HG02763 (cell line): ENCODE measurements around the gene MEIS2.

Experiments used
- ATAC-seq: cut with Tn5 transposase; IDR thresholded peaks from one replicate; pipeline ENCODE4 v1.9.1; 2021; ENCODE audit warnings: mild to moderate bottlenecking, moderate library complexity; ENCODE audit not compliant: unreplicated experiment

The MEIS2 gene

GRCh38 chr15:36904715-36905114, 195.6 kb downstream of the MEIS2 start:
- ATAC-seq: no peak

DNA sequence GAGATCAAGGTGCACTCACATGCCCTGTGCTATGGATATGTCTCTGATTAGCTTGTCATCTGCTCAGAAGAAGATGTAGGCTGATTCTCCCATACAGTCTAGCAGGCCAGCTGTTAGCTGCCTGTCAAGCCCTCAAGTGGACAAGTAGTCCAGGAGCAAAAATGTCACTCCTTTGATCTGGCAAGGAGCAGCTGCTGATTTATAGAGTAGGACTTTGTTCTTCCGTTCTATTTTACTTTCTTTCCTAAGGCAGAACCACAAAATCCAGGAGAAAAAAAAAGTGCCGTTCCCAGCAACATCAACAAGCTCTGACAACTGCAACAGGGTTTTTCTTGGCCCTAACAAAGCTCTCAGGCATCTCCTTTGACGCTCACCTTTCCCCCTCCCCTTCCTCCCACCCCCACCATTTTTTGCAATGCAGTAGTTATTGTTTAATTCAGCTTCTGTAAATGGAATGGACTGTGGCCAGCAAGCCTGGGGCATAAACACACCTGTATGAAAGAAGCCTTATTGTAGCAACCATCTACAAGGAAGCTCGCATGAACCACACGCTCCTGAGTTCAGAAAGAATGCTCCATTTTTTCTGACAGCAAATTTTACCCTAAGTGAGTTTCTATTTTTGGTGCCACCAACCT, 196.3 kb downstream of the MEIS2 start:
- no peak for ATAC-seq

GRCh38 chr15:36903195-36903594, 197.2 kb downstream of the MEIS2 start:
- ATAC-seq: no peak

DNA sequence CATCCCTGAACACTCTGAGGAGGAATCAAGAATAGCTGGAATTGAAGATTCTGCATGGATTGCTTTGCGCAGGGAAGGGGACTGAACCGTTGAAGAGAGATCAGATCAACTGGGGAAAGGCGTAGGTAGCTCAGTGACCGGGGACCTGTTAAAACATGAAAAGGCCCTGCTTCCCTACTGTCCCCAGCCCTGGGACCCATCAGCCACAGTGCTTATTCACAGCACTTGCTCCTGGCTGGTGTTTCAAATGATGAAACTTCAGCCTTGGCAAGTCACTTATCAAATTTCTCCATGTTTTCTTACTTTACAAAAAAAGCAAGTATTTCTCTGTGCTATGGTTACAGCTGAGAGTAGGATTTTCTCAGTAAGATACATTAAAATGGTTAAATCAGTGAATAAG, 199.3 kb downstream of the MEIS2 start:
- ATAC-seq: no peak

- ATAC-seq: no peak
Observed at GRCh38 chr15:36899696-36900095, 200.7 kb downstream of the MEIS2 start.

DNA sequence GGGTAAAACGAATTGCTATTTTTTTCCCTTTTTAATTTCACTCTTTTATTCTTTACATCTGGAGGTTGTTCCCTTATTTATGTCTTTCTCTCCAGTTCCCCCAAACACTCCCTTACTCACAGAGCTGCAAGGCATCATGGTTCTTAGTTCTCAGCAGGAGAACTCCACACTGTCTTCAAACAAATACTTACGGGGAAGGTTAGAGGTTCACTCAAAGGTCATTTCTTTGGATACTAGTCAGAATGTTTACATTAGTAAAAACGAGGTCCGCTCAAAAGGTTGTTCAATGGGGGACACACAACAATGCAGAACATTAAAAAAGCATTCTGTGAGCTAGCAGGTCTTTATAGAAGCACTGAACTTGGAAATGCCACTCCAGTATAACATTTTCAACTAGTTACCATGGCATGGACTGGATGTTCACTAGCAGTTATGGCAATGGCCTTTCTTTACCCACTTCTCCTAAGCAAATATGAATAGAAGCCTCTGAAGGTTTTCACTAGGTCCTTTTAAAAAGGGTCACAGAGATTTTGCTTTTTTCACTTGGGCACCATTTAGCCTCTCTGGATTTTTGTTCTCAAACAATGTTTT, 201.7 kb downstream of the MEIS2 start:
- ATAC-seq: no peak

- no peak for ATAC-seq
Observed at GRCh38 chr15:36897834-36898233, 202.5 kb downstream of the MEIS2 start.

GRCh38 chr15:36896949-36897348, 203.4 kb downstream of the MEIS2 start:
- no peak for ATAC-seq

DNA sequence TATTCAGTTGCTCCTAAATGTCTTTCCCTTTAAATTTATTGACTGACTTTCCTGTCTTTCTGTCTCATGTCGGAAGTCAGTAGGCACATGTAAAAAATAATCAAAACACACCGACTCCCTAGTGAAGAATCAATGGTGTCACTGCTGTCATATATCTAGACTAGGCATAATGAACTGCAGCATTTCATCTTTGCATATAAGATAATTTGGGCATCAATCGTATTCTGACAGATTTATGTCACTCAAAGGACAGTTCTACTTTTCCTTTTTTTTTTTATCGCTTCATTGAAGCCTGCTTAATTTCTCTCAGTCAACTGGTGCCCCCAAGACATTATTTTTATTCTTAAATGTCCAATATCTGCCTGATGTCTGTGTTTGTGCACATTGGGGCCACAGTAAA, 206.3 kb downstream of the MEIS2 start:
- no peak for ATAC-seq

GRCh38 chr15:36893276-36893675, 207.1 kb downstream of the MEIS2 start:
- ATAC-seq: no peak

GRCh38 chr15:36888011-36888992, 212.0 kb downstream of the MEIS2 start:
- no peak for ATAC-seq

GRCh38 chr15:36887214-36887961, 213.0 kb downstream of the MEIS2 start:
- no peak for ATAC-seq

DNA sequence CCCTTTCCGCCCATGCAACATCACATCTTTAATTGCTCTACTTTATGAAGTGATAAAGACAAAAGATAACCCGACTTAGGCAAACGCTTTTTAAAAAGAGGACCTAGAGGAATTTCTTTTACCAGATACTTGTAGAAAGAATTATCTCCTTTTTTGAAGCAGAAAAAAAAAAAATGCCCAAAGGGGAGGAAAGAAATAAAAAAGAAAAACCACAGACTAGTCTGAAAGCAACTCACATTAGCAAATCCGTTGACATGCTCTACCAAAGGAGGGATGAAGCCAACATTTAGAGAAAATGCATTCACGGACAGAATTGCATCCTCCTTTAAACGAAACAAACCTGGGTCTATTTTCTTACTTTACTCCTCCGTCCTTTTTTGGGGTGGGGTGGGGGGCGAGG, 213.6 kb downstream of the MEIS2 start:
- no peak for ATAC-seq

GRCh38 chr15:36886191-36886590, 214.2 kb downstream of the MEIS2 start:
- ATAC-seq: no peak

DNA sequence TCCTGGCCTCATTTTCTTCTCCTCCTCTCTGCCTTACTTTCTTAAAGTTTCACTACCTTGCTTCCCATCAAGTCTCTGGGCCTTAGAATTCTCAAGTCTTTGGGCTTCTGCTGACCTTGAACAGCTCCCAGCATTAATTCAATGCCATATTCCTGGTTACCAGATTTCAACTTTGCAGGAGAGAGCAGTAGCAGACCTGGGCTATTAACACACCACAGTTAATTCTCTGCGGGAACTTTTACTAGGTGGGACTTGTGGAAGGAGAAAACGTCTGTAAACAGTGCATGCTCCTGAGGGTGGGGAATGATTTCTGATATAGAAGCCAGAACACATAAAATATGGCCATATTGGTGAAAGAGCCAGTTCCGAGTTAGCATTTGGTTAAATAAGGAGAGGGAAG, 214.6 kb downstream of the MEIS2 start:
- no peak for ATAC-seq

GRCh38 chr15:36884936-36885635, 215.3 kb downstream of the MEIS2 start:
- ATAC-seq: no peak

- no peak for ATAC-seq
Observed at GRCh38 chr15:36884518-36884875, 215.9 kb downstream of the MEIS2 start.

DNA sequence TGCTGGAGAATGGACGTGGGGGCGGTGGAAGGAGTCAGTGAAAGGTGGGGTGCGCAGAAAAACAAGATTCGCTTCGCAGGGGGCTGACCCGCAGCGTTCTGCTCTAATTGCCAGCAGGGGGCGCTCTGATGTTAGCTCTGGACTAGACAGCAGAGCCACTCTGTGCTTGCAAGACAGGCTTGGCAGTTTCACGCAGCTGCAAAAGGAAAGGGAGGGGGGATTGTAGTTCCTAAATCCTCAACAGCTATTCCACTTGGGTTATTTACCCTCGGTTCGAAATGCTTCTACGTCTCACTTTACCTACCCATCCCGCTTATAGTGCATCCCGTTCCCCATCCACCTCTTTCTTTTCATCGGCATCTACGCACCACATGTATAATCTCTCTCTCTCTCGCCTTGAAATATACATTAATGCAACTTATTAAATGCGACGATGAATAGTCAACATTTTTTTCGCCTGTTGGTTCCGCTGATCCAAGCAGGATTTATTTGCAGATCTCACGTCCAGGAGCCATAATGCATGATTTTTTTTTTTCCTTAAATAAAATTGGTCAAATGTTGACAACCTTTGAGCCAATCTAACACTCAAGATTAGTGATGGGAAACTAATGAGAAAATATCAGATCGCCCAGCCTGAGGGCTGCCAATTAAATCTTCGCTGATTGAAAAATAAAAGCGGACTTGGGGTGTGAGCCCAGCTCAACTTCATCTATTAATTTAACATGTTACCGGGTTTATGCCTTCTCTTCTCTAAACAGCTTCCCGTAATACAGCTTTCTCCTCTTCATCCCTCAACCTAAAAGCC, 216.4 kb downstream of the MEIS2 start:
- ATAC-seq: peak; percentile 70

GRCh38 chr15:36882487-36883131, 217.7 kb downstream of the MEIS2 start:
- no peak for ATAC-seq
